Ureter (tissue), 1 donor: ENCODE measurements around the gene SPNS3. TPM values are rescaled to one million over a fixed set of nuclear protein-coding genes. Genes with fewer than 3 reads are reported as not detected.

Experiments used
- DNase-seq: peaks from one replicate; pipeline ENCODE4 v3.0.0-alpha.2; 2020; ENCODE audit warnings: low spot score
- total RNA-seq: library from RNA; stranded (reverse); gene quantifications from one replicate; pipeline ENCODE4 v1.2.4, GENCODE V29; 2023
- donor health status: DM: yes; HTN: yes; CAD: no.

Gene SPNS3
- total RNA-seq, 1 donor from 2014 or later = 0.26 TPM

GRCh38 chr17:4529533-4530152 lies 95.9 kb downstream of the SPNS3 start:
- no peak for DNase-seq

DNA sequence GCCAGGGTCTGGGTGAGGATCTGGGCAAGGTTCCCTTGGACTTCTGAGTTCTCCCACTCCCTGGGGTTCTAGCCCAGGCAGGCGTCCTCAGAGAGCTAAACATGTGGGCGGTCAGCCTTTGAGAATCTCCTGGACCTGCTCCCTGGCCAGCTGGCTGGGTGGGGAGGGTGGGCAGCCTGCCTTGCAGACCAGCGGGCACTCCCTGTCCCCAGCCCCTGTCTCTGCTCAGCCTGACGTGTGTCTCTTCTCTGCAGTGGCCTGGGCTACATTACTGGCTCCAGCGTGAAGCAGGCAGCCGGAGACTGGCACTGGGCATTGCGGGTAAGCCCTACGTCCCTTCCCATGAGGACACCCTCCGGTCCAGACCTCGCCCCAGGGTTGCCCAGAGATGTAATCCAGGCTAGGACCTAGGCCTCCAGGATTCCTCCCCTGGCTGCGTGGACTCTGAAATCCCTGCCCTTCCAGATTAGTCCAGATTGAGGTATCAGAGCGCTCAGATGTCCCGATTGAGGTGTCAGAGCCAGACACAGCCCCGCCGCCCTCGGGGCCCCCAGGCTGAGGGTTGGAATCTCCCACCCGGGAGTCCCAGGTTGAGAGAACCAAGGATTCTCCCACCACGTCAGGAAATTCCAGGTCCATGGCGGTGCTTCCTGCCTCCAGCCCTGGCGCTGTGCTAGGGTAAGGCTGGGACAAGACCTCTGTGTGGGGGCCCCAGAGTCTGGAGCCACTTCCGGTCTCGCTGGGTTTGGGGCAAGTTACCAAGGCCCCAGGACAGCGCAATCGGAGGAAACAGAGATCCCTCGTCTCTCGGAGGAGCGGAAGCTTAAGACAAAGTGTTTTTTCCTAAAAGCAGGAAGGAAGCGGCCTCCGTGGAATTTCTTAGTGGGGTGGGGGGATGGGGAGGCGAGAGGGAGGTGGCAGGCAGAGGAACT lies 97.3 kb downstream of the SPNS3 start:
- no peak for DNase-seq

DNA sequence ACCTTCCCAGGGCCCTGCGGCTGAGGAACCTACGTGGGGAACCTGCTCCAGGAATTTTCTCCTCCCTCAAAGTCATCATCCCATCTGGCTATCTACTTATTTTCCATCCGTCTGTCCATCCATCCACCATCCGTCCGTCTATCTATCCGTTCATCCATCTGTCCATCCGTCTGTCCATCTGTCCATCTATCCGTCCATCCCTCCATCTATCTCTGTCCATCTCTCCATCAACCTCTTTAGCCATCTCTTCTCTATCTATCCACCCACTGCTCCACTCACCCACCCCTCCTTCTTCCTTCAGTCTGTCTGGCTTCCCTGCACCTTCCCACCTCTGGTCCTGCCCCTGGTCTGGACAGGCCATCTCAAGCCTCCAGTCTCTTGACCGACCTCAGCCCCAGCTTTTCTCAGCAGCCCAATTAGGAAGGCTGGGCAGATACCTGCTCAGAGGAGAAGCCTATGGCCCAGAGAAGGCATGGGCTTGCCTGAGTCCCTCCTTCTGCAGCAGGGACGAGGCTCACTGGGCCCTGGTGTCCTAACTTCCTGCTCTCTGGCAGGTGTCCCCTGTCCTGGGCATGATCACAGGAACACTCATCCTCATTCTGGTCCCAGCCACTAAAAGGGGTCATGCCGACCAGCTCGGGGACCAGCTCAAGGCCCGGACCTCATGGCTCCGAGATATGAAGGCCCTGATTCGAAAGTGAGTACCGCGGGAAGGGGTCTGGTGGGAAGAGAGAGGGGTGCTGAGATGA lies 98.4 kb downstream of the SPNS3 start:
- DNase-seq = no peak

DNA sequence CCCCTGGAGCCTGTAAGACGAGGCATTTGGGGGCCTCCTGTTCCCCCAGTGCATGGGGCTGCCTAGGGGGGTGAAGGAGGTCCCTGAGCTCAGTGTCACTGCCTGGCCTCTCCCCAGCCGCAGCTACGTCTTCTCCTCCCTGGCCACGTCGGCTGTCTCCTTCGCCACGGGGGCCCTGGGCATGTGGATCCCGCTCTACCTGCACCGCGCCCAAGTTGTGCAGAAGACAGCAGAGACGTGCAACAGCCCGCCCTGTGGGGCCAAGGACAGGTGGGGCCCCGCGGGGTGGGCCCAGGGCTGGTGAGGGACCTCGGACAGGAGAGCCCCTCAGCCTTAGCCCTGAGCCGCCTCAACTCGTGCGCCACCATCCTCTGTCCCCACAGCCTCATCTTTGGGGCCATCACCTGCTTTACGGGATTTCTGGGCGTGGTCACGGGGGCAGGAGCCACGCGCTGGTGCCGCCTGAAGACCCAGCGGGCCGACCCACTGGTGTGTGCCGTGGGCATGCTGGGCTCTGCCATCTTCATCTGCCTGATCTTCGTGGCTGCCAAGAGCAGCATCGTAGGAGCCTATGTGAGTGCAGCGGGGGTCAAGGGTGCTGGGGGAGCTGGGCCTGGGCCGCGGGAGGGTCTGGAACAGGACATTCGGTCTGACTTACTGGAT lies 99.3 kb downstream of the SPNS3 start:
- DNase-seq = no peak

- no peak for DNase-seq
Measured at GRCh38 chr17:4533523-4534504, 100.1 kb downstream of the SPNS3 start.

GRCh38 chr17:4534515-4534914 lies 100.8 kb downstream of the SPNS3 start:
- no peak for DNase-seq

- DNase-seq = no peak
Measured at GRCh38 chr17:4534928-4535666, 101.4 kb downstream of the SPNS3 start.

- no peak for DNase-seq
Measured at GRCh38 chr17:4535667-4536258, 102.0 kb downstream of the SPNS3 start.

GRCh38 chr17:4536259-4536741 lies 102.6 kb downstream of the SPNS3 start:
- no peak for DNase-seq

DNA sequence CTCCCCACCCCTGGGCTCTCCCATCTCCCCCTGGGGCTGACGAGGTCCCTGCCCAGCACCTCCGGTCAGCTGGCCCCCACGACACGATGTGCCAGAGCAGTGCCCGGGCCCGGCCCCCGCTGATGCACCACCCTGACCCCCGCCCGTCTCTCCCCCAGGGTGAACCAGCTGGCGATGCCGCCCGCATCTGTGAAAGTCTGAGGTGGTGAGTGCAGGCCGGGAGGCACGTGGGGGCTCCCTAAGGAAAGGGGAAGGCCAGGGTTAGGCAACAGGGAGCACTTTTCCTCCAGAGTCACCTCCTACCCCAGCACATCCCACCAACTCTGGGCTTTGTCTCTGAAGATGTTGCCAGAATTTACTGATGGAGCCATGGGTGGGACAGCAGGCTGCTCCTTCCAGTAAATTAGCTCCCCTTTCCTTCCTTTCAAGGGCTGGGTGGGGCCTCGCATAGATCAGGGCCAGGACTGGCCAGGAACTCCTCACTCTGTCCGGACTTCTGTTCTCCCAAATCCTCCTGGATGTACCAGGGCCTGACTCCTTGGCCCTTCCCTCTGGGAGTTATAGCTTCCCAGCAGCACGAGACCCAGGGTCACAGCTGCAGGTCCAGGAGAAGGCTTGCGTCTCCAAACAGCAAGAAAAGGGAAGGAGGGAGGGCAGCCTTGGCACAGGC lies 103.1 kb downstream of the SPNS3 start:
- DNase-seq = no peak

Other genes with a start within 250 kb of the SPNS3 start
- 86.8 TPM for gene ANKFY1, start 170.0 kb upstream of the SPNS3 start, total RNA-seq
- 50.9 TPM for gene UBE2G1, start 67.3 kb upstream of the SPNS3 start, total RNA-seq
- gene SPNS2, start 64.9 kb downstream of the SPNS3 start, total RNA-seq = 30.0 TPM
- 110 TPM for gene MYBBP1A, start 121.4 kb downstream of the SPNS3 start, total RNA-seq
- 83.6 TPM for gene GGT6, start 126.6 kb downstream of the SPNS3 start, total RNA-seq
- 2.0 TPM for gene SMTNL2, start 150.6 kb downstream of the SPNS3 start, total RNA-seq
- gene ALOX15, start 207.7 kb downstream of the SPNS3 start, total RNA-seq = 1.2 TPM